NCI-H460 (cell line): Measurements from ENCODE around the gene HOXB6. TPM values are rescaled to one million over a fixed set of nuclear protein-coding genes. Genes with fewer than 3 reads are reported as not detected.

Source experiments
- DNase-seq: peaks from one replicate; pipeline ENCODE4 v3.0.0-alpha.2; 2016; ENCODE audit warnings: low read depth; ENCODE audit errors: extremely low read depth
- polyA plus RNA-seq: library from polyadenylated mRNA; depleted of rRNA; stranded (reverse); fragments of >200 nt; gene quantifications from 2 replicates; pipeline ENCODE4 v1.2.3, GENCODE V29; 2014; cell fraction: nucleus; rRNA removed
- total RNA-seq: library from RNA; depleted of rRNA; stranded (reverse); fragments of >200 nt; shearing (Covaris generic); gene quantifications from 2 replicates; pipeline ENCODE4 v1.2.3, GENCODE V29; 2014; rRNA removed

Gene HOXB6
- 11.6 and 13.7 TPM in 2 replicates for total RNA-seq
- polyA plus RNA-seq: 38.8 and 41.2 TPM in 2 replicates

- DNase-seq: no peak
Measured at GRCh38 chr17:48604770-48605329, at the start of gene HOXB6. Gene HOXB6 (minus strand): TSS chr17:48604986. CDS start chr17:48598150, 6,836 bp downstream.

DNA sequence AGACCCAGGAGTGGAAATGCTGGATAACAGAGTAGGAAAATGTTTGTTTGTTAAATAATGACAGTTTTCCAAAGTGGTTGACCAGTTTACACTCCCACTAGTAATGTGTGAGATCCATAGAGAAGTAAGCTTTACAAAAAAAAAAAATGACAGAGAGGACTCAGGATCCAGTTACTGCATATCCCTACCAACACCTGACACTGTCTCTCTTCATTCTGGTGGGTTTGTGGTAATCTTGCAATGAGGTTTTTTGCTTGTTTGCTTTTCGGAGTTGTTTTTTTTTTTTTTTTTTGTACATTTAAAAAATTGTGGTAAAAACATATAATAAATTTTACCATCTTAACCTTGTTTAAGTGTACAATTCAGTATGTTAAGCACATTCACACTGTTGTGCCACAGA, 45.0 kb upstream of the HOXB6 start:
- no peak for DNase-seq

DNA sequence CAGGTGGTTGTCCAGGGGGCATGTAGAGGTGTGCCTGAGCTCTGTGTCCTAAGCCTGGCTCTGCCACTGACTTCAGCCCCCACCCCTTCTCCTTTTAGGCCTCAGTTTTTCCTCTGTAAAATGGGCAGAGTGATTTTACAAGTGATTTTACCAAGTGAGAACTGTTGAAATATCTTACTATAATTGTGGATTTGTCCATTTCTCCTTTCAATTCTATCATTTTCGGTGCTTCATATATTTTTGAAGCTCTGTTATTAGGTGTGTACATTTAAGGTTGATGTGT, 43.1 kb upstream of the HOXB6 start:
- no peak for DNase-seq

DNA sequence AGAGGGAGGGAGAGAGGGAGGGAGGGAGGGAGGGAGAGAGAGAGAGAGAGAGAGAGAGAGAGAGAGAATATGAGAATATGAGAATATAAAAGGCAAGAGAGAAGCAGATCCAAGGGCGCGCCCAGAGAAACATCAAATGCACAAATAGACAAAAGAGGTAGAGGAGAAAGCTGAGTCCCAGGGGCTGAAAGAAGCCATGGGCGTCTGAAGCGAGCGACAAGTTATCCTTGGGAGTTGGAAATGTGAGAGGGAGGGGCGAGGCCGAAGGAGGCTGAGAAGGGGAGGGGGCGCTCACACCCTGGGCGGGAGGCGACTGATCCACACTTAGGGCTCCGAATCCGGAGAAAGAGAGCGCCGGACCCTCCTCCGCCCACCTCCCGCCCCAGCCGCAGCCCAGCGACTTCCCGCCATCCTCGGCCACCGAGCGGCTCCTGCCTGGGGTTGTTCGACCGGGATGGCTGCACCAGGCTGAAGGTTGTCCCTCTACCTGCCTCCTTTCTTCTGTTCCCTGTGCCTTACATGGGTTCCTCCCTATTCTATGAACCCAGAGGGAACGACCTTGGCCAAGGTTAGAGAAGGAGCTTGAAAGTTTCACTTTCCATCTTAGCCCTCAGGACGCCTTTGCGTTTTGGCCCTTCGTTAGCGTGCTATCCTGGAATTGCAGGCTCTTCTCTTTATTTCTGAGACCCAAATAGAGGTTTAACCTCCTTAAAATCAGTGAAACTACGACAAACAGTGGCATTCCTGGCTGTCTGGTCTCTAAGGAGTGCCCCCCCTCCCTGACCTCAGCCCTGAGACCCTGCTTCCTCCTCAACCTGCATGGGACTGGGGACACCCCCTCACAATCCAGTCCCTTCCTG, 42.5 kb upstream of the HOXB6 start:
- no peak for DNase-seq

- DNase-seq: peak; percentile 22
Measured at GRCh38 chr17:48646183-48647102, 41.7 kb upstream of the HOXB6 start.

GRCh38 chr17:48645639-48646182, 40.9 kb upstream of the HOXB6 start:
- no peak for DNase-seq

DNA sequence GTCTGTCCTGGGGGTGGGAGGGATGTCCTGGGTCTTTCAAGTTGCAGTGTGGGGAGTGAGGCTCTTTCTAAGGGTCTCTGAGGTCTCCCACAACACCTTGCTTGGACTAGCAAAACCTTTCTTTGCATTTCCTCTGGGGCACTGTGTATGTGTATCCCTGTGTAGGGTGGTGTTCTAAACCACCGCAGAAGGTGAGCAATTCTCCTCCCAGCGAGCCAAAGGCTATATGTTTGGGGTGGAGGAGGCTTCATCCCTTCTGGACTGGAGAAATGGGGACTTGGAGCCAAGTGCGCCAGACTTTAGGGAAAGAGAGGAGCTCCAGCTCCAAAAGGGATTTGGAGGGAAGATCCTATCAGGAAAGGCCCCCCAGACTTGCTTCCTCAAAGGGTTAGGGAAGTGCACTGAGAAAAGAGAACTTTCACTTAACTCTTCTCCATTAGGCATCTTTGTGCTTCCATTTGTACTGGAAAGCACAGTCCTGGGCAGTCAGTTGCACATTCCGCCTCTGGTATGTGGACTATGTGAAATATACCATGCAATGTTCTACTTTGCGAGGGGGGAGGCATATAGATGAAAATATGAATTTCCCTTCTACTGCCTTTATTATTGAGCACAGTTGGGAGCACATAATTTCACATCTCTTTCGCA, 40.2 kb upstream of the HOXB6 start:
- DNase-seq: no peak

DNA sequence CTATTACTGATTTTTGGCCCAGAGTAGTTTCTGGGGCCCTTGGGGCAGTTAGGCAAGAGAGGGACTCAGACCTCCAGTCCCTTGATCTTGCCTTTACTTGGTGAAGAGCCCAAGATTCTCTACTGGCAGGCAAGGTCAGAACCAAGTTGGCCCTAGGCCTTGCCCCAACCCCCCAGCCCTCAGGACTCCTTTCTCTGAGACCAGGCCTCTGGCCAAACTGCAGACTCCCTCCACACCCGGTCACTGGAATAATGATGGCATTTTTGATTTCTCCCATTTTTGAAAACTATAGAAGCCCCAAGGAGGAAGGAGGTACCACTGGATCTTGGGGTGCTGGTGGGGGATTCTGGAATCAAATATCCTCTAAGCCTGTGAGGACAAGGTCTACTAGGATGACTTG, 39.4 kb upstream of the HOXB6 start:
- no peak for DNase-seq

DNA sequence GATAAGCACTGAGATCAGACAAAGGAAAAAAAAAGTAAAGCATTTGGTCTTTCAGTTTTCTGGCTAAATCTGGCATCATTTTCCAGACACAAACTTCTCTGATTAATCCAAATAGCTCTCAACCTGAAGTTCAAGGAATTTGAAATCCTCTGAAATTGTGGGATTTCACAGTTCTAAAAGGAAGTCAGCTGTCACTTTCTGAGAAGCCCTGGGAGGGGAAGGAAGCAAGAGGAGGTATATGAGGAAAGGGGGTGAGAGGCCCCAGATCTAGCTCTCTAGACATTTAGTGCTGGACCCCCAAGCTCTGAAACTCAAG, 38.9 kb upstream of the HOXB6 start:
- DNase-seq: no peak

- no peak for DNase-seq
Measured at GRCh38 chr17:48642843-48643696, 38.3 kb upstream of the HOXB6 start.

DNA sequence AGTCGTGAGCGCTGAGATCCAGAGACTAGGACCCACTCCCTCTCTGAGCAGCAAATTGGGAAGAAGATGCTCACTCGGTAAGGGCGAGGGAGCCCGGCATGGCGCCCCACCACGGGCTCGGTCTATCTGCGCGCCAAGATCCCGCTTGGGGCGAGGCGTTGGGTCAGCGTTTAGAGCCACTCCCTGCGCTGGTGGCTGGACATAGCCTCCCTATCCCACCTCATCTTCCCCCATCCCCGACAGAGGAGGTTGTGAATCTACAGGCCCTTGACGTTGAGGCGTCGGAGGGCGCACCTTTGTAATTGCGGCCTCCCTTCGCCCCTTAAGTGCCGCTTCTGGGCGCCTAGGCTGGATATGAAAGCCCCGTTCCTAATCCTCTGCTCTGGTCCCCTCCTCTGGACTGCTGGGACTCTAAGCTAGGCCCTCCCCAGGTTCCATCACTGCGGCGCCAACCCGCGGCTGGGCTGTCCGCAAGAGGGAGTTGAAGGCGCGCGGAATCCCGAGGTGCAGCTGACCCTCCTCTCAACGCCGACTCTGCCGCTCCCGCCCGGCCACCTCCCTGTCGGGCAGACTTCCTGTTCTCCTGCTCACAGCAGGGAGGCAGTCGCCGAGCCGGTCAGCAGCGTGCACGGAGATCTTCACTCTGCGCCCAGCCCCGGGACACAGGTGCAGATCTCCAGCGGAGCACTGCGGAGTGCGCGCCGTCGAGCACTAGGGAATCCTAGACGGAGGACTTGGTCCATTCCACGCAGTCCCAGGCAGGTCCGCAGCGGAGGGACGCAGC, 37.5 kb upstream of the HOXB6 start:
- no peak for DNase-seq

- no peak for DNase-seq
Measured at GRCh38 chr17:48641541-48642058, 36.8 kb upstream of the HOXB6 start.

DNA sequence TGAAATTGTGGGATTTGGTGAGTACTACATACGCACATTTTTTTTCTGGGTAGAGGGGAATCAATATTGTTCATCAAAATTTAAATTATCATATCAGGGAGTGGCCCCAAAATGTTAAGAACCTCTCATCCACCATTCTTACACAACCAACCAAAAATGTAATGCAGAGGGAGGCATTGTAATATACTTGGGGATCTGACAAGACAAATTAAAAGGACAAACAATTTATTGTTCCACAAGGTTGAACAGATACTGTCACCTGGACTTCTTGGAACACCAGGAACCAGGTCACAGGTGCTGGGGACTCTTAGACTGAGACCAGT, 36.0 kb upstream of the HOXB6 start:
- DNase-seq: no peak

DNA sequence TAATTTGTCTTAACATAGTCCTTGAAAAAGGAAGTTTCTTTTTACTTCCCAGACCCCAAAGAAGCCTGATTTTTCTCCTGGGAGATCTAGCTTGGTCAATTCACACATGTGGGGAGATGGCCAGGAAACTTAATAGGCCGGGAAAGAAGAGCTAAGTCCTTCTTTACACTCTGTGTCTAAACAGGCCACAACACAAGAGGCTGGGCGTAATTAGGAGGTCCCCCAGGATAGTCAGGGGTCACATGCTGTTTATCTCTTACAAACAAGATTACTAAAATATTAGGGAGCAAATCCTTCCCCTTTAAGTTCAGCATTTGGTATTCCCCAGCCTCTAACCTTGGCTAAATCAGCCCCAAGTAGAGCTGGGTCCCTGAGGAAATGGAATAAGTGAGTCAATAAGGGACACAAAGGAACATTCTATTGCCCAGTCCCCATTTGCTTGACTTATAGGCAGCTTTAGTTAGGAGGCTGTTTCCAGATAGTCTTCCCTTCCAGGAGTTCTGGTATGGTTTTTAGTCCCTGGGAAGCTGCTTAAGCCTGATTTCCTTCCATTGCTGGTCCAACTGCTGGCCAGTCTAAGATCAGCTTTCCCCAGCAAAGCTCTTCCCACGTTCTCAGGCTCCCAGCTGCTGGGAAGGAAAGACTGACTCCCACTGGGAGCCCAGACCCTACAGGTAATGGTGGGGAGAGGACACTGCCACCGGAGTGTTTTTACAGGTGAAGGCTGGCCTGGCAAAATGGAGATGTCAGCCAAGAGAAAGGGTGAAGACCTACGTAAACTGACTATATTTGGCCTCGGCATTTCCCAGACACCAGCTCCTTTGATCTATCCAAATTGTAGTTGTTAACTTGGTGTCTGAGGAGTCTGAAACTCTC, 35.4 kb upstream of the HOXB6 start:
- DNase-seq: no peak

DNA sequence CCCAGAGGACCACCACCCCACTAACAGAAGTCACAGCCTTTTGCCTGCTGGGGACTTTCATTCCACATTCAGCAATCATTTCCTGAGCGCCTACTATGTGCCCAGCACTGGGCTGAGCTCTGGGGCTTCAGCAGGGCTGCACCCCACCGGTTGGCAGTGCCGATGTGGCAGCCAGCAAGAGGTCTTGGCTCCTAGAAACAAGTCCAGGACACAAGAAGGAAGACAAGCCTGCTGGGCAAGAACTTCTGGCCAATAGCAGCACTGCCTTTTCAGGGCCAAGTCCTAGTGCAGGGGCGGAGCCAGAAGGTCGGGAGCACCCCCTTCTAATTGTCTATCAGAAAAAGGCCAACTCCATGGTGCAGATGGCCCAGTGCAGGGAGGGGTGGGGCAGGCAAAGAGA, 34.4 kb upstream of the HOXB6 start:
- DNase-seq: no peak

GRCh38 chr17:48637323-48638260, 32.8 kb upstream of the HOXB6 start:
- DNase-seq: no peak
